ENCODE results near the gene CENPX. TPM values are rescaled to one million over a fixed set of nuclear protein-coding genes. Genes with fewer than 3 reads are reported as not detected.

The CENPX gene
- total and polyA plus RNA-seq, 12 donors = 15.8 to 132 (median 23.6) TPM

GRCh38 chr17:82028966-82029365 lies 6.3 kb upstream of the CENPX start:
- DNase-seq (no peak), ATAC-seq (no peak)
- Histone ChIP-seq H3K27ac (no peak overlapping the region), H3K36me3 (peaks cover 0 to 8% (median 0%) of the 10 kb centered on the region in 9 donors), H3K4me1 (peaks cover 11 to 40% (median 27%) of the 10 kb centered on the region in 9 donors), H3K4me3 (no peak overlapping the region), H3K27me3 (peaks cover 0 to 10% (median 6%) of the 10 kb centered on the region in 7 donors), H3K9me3 (no peaks in the 10 kb centered on the region)
- intact Hi-C loops (cut with DNase I) = loop anchor here in 2 of 10 donors (2.0 kb wide), 2 partner anchors 124 to 126 kb away; no protein-coding TSS in a partner anchor
- TF ChIP-seq, protein P1, sequence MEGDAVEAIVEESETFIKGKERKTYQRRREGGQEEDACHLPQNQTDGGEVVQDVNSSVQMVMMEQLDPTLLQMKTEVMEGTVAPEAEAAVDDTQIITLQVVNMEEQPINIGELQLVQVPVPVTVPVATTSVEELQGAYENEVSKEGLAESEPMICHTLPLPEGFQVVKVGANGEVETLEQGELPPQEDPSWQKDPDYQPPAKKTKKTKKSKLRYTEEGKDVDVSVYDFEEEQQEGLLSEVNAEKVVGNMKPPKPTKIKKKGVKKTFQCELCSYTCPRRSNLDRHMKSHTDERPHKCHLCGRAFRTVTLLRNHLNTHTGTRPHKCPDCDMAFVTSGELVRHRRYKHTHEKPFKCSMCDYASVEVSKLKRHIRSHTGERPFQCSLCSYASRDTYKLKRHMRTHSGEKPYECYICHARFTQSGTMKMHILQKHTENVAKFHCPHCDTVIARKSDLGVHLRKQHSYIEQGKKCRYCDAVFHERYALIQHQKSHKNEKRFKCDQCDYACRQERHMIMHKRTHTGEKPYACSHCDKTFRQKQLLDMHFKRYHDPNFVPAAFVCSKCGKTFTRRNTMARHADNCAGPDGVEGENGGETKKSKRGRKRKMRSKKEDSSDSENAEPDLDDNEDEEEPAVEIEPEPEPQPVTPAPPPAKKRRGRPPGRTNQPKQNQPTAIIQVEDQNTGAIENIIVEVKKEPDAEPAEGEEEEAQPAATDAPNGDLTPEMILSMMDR (IDR thresholded peaks at IDR 0.05) = no peak
- WGBS, 2 donors = 97 to 98% methylated on average over 9 of the region's 9 CpGs

DNA sequence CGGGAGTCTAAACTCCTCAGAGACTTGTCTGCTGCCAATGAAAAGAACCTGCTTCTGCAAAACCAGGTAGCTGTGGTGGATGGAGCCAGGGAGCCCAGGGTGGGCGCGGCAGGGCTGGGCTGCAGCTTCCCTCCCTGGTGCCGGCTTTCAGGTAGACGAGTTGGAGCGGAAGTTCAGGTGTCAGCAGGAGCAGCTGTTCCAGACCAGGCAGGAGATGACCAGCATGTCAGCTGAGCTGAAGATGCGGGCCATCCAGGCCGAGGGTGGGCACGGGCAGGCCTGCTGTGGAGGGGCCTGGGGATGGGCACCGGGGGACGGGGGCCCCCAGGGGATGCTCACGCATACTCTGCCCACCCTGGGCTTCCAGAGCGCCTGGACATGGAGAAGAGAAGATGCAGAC lies 5.6 kb upstream of the CENPX start:
- 96 to 99% methylated on average over 13 of the region's 13 CpGs for WGBS, 2 donors
- no peak overlapping the region for H3K27ac ChIP-seq
- TF ChIP-seq, protein P1 (IDR thresholded peaks at IDR 0.05) = no peak
- H3K27me3 ChIP-seq = peaks cover 0 to 10% (median 6%) of the 10 kb centered on the region in 7 donors
- H3K36me3 ChIP-seq = peaks cover 0 to 8% (median 0%) of the 10 kb centered on the region in 9 donors
- ATAC-seq = no peak
- no peak for DNase-seq
- peaks cover 16 to 47% (median 34%) of the 10 kb centered on the region in 9 donors for H3K4me1 ChIP-seq
- H3K9me3 ChIP-seq = no peaks in the 10 kb centered on the region
- H3K4me3 ChIP-seq = no peak overlapping the region
- intact Hi-C loops (cut with DNase I) = loop anchor here in 2 of 10 donors (2.0 kb wide), 2 partner anchors 125 to 127 kb away; no protein-coding TSS in a partner anchor

- Histone ChIP-seq H3K27me3 (no peaks in the 10 kb centered on the region), H3K4me3 (no peak overlapping the region), H3K27ac (no peak overlapping the region), H3K4me1 (peaks cover 24 to 48% (median 39%) of the 10 kb centered on the region in 9 donors), H3K36me3 (peaks cover 0 to 8% (median 0%) of the 10 kb centered on the region in 9 donors), H3K9me3 (no peaks in the 10 kb centered on the region)
- TF ChIP-seq, protein P1 (IDR thresholded peaks at IDR 0.05) = no peak
- intact Hi-C loops (cut with DNase I) = no loop called here
- 93 to 95% methylated on average over 25 of the region's 25 CpGs for WGBS, 2 donors
- no peak for ATAC-seq
- DNase-seq = no peak
Observed at GRCh38 chr17:82025401-82026107, 2.9 kb upstream of the CENPX start.

DNA sequence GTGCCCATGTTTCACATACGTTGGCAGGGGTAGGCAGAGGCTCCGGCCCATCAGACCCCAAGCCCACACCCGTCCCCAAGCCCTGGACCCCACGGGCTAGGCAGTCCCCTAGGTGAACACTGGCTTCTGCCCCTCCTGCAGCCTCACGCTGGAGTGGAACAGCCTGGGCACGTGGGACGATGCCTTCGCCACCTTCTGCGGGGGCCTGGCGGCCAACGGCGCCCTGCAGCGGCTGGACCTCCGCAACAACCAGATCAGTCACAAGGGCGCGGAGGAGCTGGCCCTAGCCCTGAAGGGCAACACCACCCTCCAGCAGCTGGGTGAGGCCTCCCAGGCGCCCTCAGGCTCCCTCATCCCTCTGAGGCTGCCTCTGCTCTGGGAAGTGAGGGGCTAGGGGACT lies 2.2 kb upstream of the CENPX start:
- no peak overlapping the region for H3K4me3 ChIP-seq
- intact Hi-C loops (cut with DNase I) = no loop called here
- peaks cover 0 to 8% (median 0%) of the 10 kb centered on the region in 9 donors for H3K36me3 ChIP-seq
- 92 to 95% methylated on average over 17 of the region's 17 CpGs for WGBS, 2 donors
- DNase-seq = no peak
- H3K27ac ChIP-seq = no peak overlapping the region
- peaks cover 19 to 44% (median 32%) of the 10 kb centered on the region in 9 donors for H3K4me1 ChIP-seq
- no peaks in the 10 kb centered on the region for H3K9me3 ChIP-seq
- H3K27me3 ChIP-seq = no peaks in the 10 kb centered on the region
- TF ChIP-seq, protein P1 (IDR thresholded peaks at IDR 0.05) = no peak
- ATAC-seq = no peak
